Forelimb muscle (tissue), 1 donor: ENCODE measurements around the gene CDH23. TPM values are rescaled to one million over a fixed set of nuclear protein-coding genes. Genes with fewer than 3 reads are reported as not detected.
"Not testable (repeated sequence)": the region's sequence is repeated elsewhere in the genome, so short reads cannot be mapped to it uniquely, and the experiment has no call there.

Source experiments
- DNase-seq: peaks from one replicate; pipeline ENCODE4 v3.0.0-alpha.2; 2013; ENCODE audit warnings: low read depth
- polyA plus RNA-seq: library from polyadenylated mRNA; unstranded; fragments of 120-200 nt; gene quantifications from one replicate; pipeline ENCODE4 v1.2.1, GENCODE V29; 2013; ENCODE audit not compliant: insufficient read length

Gene CDH23
- polyA plus RNA-seq, 1 donor, result 4.1 TPM

- DNase-seq, result no peak
Measured at GRCh38 chr10:71582506-71583475, 186.1 kb downstream of the CDH23 start.

- no peak for DNase-seq
Measured at GRCh38 chr10:71584461-71584860, 187.7 kb downstream of the CDH23 start.

- DNase-seq, result no peak
Measured at GRCh38 chr10:71584902-71585563, 188.3 kb downstream of the CDH23 start.

- DNase-seq, result no peak
Measured at GRCh38 chr10:71585564-71586290, 189.0 kb downstream of the CDH23 start.

- no peak for DNase-seq
Measured at GRCh38 chr10:71587941-71588573, 191.3 kb downstream of the CDH23 start.

- DNase-seq, result no peak
Measured at GRCh38 chr10:71588685-71589084, 192.0 kb downstream of the CDH23 start.

- DNase-seq, result no peak
Measured at GRCh38 chr10:71589617-71590551, 193.2 kb downstream of the CDH23 start.

- DNase-seq, result no peak
Measured at GRCh38 chr10:71590781-71591350, 194.1 kb downstream of the CDH23 start.

GRCh38 chr10:71594934-71595571 lies 198.3 kb downstream of the CDH23 start:
- no peak for DNase-seq

GRCh38 chr10:71595649-71596048 lies 198.9 kb downstream of the CDH23 start:
- no peak for DNase-seq

GRCh38 chr10:71596127-71596526 lies 199.4 kb downstream of the CDH23 start:
- DNase-seq, result no peak

- DNase-seq, result no peak
Measured at GRCh38 chr10:71596759-71597158, 200.0 kb downstream of the CDH23 start.

- no peak for DNase-seq
Measured at GRCh38 chr10:71597821-71598498, 201.2 kb downstream of the CDH23 start.

- no peak for DNase-seq
Measured at GRCh38 chr10:71598621-71599055, 201.9 kb downstream of the CDH23 start.

- no peak for DNase-seq
Measured at GRCh38 chr10:71599518-71599917, 202.8 kb downstream of the CDH23 start.

- not testable (repeated sequence) for DNase-seq
Measured at GRCh38 chr10:71600242-71600641, 203.5 kb downstream of the CDH23 start.

- no peak for DNase-seq
Measured at GRCh38 chr10:71600849-71601248, 204.1 kb downstream of the CDH23 start.

GRCh38 chr10:71601273-71601672 lies 204.6 kb downstream of the CDH23 start:
- DNase-seq, result no peak

GRCh38 chr10:71603150-71603549 lies 206.4 kb downstream of the CDH23 start:
- DNase-seq, result no peak
